HepG2 (cell line): ENCODE results near the gene TUBA4B. TPM values are rescaled to one million over a fixed set of nuclear protein-coding genes. Genes with fewer than 3 reads are reported as not detected.
A peak's percentile ranks its signal among the peaks of the same experiment; 100 is the strongest.

Experiments used
- ARID4A ChIP-seq: sonication (generic); formaldehyde crosslinking; IDR thresholded peaks from 2 replicates; pipeline ENCODE4 v1.5.0; 2020; ENCODE audit warnings: mild to moderate bottlenecking, missing genetic modification reagents, borderline replicate concordance
- ATF2 ChIP-seq: sonication (generic); formaldehyde crosslinking; IDR thresholded peaks from 2 replicates; pipeline ENCODE4 v1.4.0; 2020; ENCODE audit warnings: missing genetic modification reagents
- ETV5 ChIP-seq: IDR thresholded peaks from 2 replicates; pipeline ENCODE4 v1.6.1; 2018; ENCODE audit warnings: missing biosample characterization, missing genetic modification reagents, inconsistent platforms, borderline replicate concordance
- JUND ChIP-seq: sonication (generic); formaldehyde crosslinking; IDR thresholded peaks from 2 replicates; pipeline ENCODE4 v1.8.0; 2022; ENCODE audit warnings: mild to moderate bottlenecking, missing genetic modification reagents
- NR3C1 ChIP-seq: sonication (generic); formaldehyde crosslinking; IDR thresholded peaks from 2 replicates; pipeline ENCODE4 v1.4.0; 2020; ENCODE audit warnings: missing genetic modification reagents
- REXO4 ChIP-seq: sonication (generic); formaldehyde crosslinking; IDR thresholded peaks from 2 replicates; pipeline ENCODE4 v1.8.0; 2022; ENCODE audit warnings: missing genetic modification reagents, mild to moderate bottlenecking, borderline replicate concordance
- RXRB ChIP-seq: IDR thresholded peaks from 2 replicates; pipeline ENCODE4 v1.6.1; 2016; ENCODE audit warnings: borderline replicate concordance, missing genetic modification reagents, missing compliant biosample characterization
- YEATS2 ChIP-seq: sonication (generic); formaldehyde crosslinking; IDR thresholded peaks from 2 replicates; pipeline ENCODE4 v1.4.0; 2020; ENCODE audit warnings: missing genetic modification reagents, borderline replicate concordance
- ZBTB1 ChIP-seq: sonication (generic); formaldehyde crosslinking; IDR thresholded peaks from 2 replicates; pipeline ENCODE4 v1.4.0; 2020; ENCODE audit warnings: missing genetic modification reagents, borderline replicate concordance
- ZNF12 ChIP-seq: sonication (generic); formaldehyde crosslinking; IDR thresholded peaks from 2 replicates; pipeline ENCODE4 v1.5.0; 2020; ENCODE audit warnings: missing genetic modification reagents
- ZNF672 ChIP-seq: sonication (generic); formaldehyde crosslinking; IDR thresholded peaks from 2 replicates; pipeline ENCODE4 v1.8.1; 2022; ENCODE audit warnings: missing genetic modification reagents
- polyA plus RNA-seq, 8 experiments: library from polyadenylated mRNA; depleted of rRNA in 3 of 8; stranded (reverse) in 7 of 8; unstranded in 1 of 8; fragments of >200 nt; fragmentation: Illumina TruSeq in 4 of 8; extraction: Trizol in 4 of 8; gene quantifications; 2 replicates each; pipeline versions ENCODE4 v1.2.1 to v1.2.3, GENCODE V29; 2011 to 2016; ENCODE audit warnings: low read depth in 4 of 8, missing spikeins in 1 of 8, mixed read lengths in 1 of 8; ENCODE audit not compliant: insufficient read depth in 1 of 8
- total RNA-seq, 5 experiments: library from RNA; depleted of rRNA; stranded (reverse); fragments of >200 nt; fragmentation: Illumina TruSeq; extraction: Trizol; gene quantifications; 2 replicates each; pipeline ENCODE4 v1.2.3, GENCODE V29; 2016; ENCODE audit warnings: low read depth in 1 of 5
- TF ChIP-seq, protein P1 (sequence below): sonication (generic); formaldehyde crosslinking; IDR thresholded peaks from 2 replicates; pipeline ENCODE4 v1.4.0; 2020; ENCODE audit warnings: missing genetic modification reagents
- TF ChIP-seq, protein P2 (sequence below): sonication (generic); formaldehyde crosslinking; IDR thresholded peaks from 2 replicates; pipeline ENCODE4 v1.4.0; 2020; ENCODE audit warnings: missing genetic modification reagents
- TF ChIP-seq, protein P3 (sequence below): sonication (generic); formaldehyde crosslinking; IDR thresholded peaks from 2 replicates; pipeline ENCODE4 v1.8.0; 2022; ENCODE audit warnings: missing genetic modification reagents, low read depth, mild to moderate bottlenecking, borderline replicate concordance

TUBA4B gene
- total and polyA plus RNA-seq, 2 of the 13 experiments (the other 11 are each of a cell fraction or from before 2014, with no cell fraction given): 0.18 to 0.22 TPM

DNA sequence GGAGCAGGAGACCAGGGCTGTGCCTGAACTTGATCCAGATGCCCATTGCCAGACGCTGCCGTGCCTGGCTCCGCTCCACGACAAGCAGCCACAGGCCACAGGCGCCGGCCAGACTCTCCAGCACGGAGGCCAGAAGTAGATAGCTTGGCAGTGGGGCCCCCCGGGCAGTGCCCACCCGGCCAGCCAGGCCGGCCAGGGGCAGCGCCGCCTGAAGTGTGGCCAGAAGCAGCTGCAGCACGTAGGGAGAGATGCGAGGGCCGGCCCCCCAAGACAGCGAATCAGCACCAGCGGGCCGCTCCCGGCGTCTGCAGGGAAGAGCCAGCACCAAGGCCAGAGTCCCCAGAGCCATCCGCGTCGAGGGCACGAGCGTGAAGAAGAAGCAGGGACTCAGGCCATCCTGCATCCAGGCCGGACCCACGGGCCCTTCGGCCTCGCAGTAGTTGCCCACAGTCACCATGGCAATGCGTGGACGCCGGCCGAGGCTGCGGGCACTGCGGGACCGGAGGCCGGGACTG lies 34.8 kb upstream of the TUBA4B start (continued):
- TF ChIP-seq, protein P1, sequence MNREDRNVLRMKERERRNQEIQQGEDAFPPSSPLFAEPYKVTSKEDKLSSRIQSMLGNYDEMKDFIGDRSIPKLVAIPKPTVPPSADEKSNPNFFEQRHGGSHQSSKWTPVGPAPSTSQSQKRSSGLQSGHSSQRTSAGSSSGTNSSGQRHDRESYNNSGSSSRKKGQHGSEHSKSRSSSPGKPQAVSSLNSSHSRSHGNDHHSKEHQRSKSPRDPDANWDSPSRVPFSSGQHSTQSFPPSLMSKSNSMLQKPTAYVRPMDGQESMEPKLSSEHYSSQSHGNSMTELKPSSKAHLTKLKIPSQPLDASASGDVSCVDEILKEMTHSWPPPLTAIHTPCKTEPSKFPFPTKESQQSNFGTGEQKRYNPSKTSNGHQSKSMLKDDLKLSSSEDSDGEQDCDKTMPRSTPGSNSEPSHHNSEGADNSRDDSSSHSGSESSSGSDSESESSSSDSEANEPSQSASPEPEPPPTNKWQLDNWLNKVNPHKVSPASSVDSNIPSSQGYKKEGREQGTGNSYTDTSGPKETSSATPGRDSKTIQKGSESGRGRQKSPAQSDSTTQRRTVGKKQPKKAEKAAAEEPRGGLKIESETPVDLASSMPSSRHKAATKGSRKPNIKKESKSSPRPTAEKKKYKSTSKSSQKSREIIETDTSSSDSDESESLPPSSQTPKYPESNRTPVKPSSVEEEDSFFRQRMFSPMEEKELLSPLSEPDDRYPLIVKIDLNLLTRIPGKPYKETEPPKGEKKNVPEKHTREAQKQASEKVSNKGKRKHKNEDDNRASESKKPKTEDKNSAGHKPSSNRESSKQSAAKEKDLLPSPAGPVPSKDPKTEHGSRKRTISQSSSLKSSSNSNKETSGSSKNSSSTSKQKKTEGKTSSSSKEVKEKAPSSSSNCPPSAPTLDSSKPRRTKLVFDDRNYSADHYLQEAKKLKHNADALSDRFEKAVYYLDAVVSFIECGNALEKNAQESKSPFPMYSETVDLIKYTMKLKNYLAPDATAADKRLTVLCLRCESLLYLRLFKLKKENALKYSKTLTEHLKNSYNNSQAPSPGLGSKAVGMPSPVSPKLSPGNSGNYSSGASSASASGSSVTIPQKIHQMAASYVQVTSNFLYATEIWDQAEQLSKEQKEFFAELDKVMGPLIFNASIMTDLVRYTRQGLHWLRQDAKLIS (CRISPR knock-in tag): no peak
- TF ChIP-seq NR3C1 (CRISPR knock-in tag): no peak
- no peak for TF ChIP-seq ZNF672 (CRISPR knock-in tag)
- no peak; the same call in 1 of the 2 replicates for TF ChIP-seq ATF2
- TF ChIP-seq, protein P2, sequence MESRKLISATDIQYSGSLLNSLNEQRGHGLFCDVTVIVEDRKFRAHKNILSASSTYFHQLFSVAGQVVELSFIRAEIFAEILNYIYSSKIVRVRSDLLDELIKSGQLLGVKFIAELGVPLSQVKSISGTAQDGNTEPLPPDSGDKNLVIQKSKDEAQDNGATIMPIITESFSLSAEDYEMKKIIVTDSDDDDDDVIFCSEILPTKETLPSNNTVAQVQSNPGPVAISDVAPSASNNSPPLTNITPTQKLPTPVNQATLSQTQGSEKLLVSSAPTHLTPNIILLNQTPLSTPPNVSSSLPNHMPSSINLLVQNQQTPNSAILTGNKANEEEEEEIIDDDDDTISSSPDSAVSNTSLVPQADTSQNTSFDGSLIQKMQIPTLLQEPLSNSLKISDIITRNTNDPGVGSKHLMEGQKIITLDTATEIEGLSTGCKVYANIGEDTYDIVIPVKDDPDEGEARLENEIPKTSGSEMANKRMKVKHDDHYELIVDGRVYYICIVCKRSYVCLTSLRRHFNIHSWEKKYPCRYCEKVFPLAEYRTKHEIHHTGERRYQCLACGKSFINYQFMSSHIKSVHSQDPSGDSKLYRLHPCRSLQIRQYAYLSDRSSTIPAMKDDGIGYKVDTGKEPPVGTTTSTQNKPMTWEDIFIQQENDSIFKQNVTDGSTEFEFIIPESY: no peak
- TF ChIP-seq RXRB (CRISPR knock-in tag): no peak
- no peak for TF ChIP-seq ETV5 (CRISPR knock-in tag)
- no peak for TF ChIP-seq ZNF12 (CRISPR knock-in tag)
- TF ChIP-seq ARID4A (CRISPR knock-in tag): peak; percentile 8; the same call in 1 of the 2 replicates
- TF ChIP-seq REXO4 (CRISPR knock-in tag): no peak
- no peak for TF ChIP-seq ZBTB1 (CRISPR knock-in tag)
- TF ChIP-seq, protein P3, sequence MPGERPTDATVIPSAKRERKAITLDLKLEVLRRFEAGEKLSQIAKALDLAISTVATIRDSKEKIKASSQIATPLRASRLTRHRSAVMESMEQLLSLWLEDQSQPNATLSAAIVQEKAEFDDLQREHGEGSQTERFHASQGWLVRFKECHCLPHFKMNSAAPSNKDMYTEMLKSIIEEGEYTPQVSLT: no peak
- TF ChIP-seq YEATS2: no peak
- TF ChIP-seq JUND: peak; percentile 2; the same call in 1 of the 2 replicates
